Suprapubic skin (tissue), 3 donors: Measurements from ENCODE around the gene CD8A.

Experiments
- POLR2AphosphoS5 ChIP-seq, 3 donors: sonication (generic); formaldehyde crosslinking; IDR thresholded peaks; one replicate each; pipeline ENCODE4 v1.6.1; 2017; ENCODE audit warnings: antibody characterized with exemption in 3 of 3
- TF ChIP-seq, protein P1 (sequence below), 2 donors: fragments of 200-600 bp in 1 of 2; fragments of 450-650 bp in 1 of 2; sonication (generic) in 1 of 2; IDR thresholded peaks; one replicate each; pipeline ENCODE4 v1.5.1; 2016 to 2019; ENCODE audit warnings: antibody characterized with exemption in 2 of 2, mild to moderate bottlenecking in 1 of 2, moderate library complexity in 1 of 2

DNA sequence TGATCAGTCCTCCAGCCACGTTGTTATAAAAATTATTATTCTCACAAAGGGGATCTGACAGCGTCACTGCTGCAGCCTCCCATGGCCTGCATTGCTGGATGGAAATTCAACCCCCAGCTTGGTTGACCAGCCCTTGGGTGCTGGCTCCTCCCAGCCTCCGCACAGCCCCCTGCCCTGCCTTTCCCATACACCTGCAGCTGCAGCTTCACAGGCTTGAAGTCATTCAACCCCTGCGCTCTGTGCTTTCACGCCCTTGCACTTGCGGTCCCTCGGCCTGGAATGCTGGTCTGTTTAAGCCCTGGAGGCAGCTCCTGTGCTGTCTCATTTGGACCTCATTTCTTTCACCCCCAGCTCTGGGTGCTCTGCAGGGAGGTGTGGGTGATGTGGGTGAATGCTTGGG, 860 bp upstream of the CD8A start:
- TF ChIP-seq, protein P1, sequence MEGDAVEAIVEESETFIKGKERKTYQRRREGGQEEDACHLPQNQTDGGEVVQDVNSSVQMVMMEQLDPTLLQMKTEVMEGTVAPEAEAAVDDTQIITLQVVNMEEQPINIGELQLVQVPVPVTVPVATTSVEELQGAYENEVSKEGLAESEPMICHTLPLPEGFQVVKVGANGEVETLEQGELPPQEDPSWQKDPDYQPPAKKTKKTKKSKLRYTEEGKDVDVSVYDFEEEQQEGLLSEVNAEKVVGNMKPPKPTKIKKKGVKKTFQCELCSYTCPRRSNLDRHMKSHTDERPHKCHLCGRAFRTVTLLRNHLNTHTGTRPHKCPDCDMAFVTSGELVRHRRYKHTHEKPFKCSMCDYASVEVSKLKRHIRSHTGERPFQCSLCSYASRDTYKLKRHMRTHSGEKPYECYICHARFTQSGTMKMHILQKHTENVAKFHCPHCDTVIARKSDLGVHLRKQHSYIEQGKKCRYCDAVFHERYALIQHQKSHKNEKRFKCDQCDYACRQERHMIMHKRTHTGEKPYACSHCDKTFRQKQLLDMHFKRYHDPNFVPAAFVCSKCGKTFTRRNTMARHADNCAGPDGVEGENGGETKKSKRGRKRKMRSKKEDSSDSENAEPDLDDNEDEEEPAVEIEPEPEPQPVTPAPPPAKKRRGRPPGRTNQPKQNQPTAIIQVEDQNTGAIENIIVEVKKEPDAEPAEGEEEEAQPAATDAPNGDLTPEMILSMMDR (IDR thresholded peaks at IDR 0.05): no peak
- TF ChIP-seq POLR2AphosphoS5 (IDR thresholded peaks at IDR 0.05): no peak
